KBM-7 (cell line): ENCODE results near the gene AOC3.
"Not testable (repeated sequence)": the region's sequence is repeated elsewhere in the genome, so short reads cannot be mapped to it uniquely, and the experiment has no call there.

Experiments
- DNase-seq: peaks from one replicate; pipeline ENCODE4 v3.0.0-alpha.2; 2015
- in situ Hi-C: fragments of 300-500 bp; cut with MboI; formaldehyde crosslinking; loops from 2 replicates; pipeline ENCODE4 v1.14.3; 2020; ENCODE audit warnings: low sequenced_read_pairs, low pct_unique_long_range_greater_than_20kb, mixed read lengths

The AOC3 gene

GRCh38 chr17:42841975-42842685, 8.9 kb upstream of the AOC3 start:
- DNase-seq = no peak
- in situ Hi-C loops = loop anchor here (25.0 kb wide), 1 partner anchor 95 kb away; no protein-coding TSS in a partner anchor

- in situ Hi-C loops = loop anchor here (25.0 kb wide), 1 partner anchor 94 kb away; no protein-coding TSS in a partner anchor
- DNase-seq = peak; percentile 61
These were observed 7.6 kb upstream of the AOC3 start for GRCh38 chr17:42843358-42843934.

- DNase-seq = no peak
- in situ Hi-C loops = loop anchor here (25.0 kb wide), 1 partner anchor 93 kb away; no protein-coding TSS in a partner anchor
These were observed 6.7 kb upstream of the AOC3 start, which contains the start of gene AOC2 for GRCh38 chr17:42844271-42844670. AOC2 (plus strand) TSS chr17:42844580; CDS start chr17:42844627, 47 bp downstream.

GRCh38 chr17:42844761-42845555, 6.0 kb upstream of the AOC3 start:
- in situ Hi-C loops = loop anchor here (25.0 kb wide), 1 partner anchor 92 kb away; no protein-coding TSS in a partner anchor
- DNase-seq = no peak

GRCh38 chr17:42845556-42845917, 5.5 kb upstream of the AOC3 start:
- DNase-seq = no peak
- in situ Hi-C loops = loop anchor here (25.0 kb wide), 1 partner anchor 92 kb away; no protein-coding TSS in a partner anchor

- no peak for DNase-seq
- in situ Hi-C loops = loop anchor here (25.0 kb wide), 1 partner anchor 91 kb away; no protein-coding TSS in a partner anchor
These were observed 4.9 kb upstream of the AOC3 start for GRCh38 chr17:42845918-42846593.

GRCh38 chr17:42846594-42847280, 4.3 kb upstream of the AOC3 start:
- in situ Hi-C loops = loop anchor here (25.0 kb wide), 1 partner anchor 91 kb away; no protein-coding TSS in a partner anchor
- no peak for DNase-seq

GRCh38 chr17:42848093-42848492, 2.9 kb upstream of the AOC3 start:
- in situ Hi-C loops = loop anchor here (25.0 kb wide), 1 partner anchor 89 kb away; no protein-coding TSS in a partner anchor
- DNase-seq = no peak

- in situ Hi-C loops = loop anchor here (25.0 kb wide), 1 partner anchor 88 kb away; no protein-coding TSS in a partner anchor
- DNase-seq = no peak
These were observed 2.0 kb upstream of the AOC3 start for GRCh38 chr17:42849031-42849430.

- no peak for DNase-seq
- in situ Hi-C loops = loop anchor here (25.0 kb wide), 2 partner anchors 88 to 513 kb away; no protein-coding TSS in a partner anchor
These were observed 1.4 kb upstream of the AOC3 start for GRCh38 chr17:42849451-42850181.

GRCh38 chr17:42851371-42852240, 607 bp downstream of the AOC3 start:
- DNase-seq = not testable (repeated sequence)
- in situ Hi-C loops = loop anchor here (25.0 kb wide), 1 partner anchor 511 kb away; no protein-coding TSS in a partner anchor

- in situ Hi-C loops = loop anchor here (25.0 kb wide), 1 partner anchor 510 kb away; no protein-coding TSS in a partner anchor
- DNase-seq = no peak
These were observed 1.4 kb downstream of the AOC3 start for GRCh38 chr17:42852351-42852750.

- in situ Hi-C loops = loop anchor here (25.0 kb wide), 1 partner anchor 509 kb away; no protein-coding TSS in a partner anchor
- DNase-seq = peak; percentile 38
These were observed 2.0 kb downstream of the AOC3 start for GRCh38 chr17:42853004-42853403.

GRCh38 chr17:42853597-42853967, 2.6 kb downstream of the AOC3 start:
- in situ Hi-C loops = loop anchor here (25.0 kb wide), 1 partner anchor 509 kb away; no protein-coding TSS in a partner anchor
- no peak for DNase-seq

GRCh38 chr17:42853968-42854790, 3.2 kb downstream of the AOC3 start:
- in situ Hi-C loops = loop anchor here (25.0 kb wide), 1 partner anchor 508 kb away; no protein-coding TSS in a partner anchor
- DNase-seq = no peak
